ENCODE results near the gene NINJ2. TPM values are rescaled to one million over a fixed set of nuclear protein-coding genes. Genes with fewer than 3 reads are reported as not detected.
A peak's percentile ranks its signal among the peaks of the same experiment; 100 is the strongest.

The NINJ2 gene
- total and polyA plus RNA-seq, 4 donors, result 5.8 to 28.4 (median 14.3) TPM

GRCh38 chr12:541676-542324 is 121.4 kb downstream of the NINJ2 start:
- H3K9ac ChIP-seq (ENCODE audit: insufficient read depth in 1 of 2, low read length in 2 of 2), result no peak overlapping the region
- TF ChIP-seq, protein P1, sequence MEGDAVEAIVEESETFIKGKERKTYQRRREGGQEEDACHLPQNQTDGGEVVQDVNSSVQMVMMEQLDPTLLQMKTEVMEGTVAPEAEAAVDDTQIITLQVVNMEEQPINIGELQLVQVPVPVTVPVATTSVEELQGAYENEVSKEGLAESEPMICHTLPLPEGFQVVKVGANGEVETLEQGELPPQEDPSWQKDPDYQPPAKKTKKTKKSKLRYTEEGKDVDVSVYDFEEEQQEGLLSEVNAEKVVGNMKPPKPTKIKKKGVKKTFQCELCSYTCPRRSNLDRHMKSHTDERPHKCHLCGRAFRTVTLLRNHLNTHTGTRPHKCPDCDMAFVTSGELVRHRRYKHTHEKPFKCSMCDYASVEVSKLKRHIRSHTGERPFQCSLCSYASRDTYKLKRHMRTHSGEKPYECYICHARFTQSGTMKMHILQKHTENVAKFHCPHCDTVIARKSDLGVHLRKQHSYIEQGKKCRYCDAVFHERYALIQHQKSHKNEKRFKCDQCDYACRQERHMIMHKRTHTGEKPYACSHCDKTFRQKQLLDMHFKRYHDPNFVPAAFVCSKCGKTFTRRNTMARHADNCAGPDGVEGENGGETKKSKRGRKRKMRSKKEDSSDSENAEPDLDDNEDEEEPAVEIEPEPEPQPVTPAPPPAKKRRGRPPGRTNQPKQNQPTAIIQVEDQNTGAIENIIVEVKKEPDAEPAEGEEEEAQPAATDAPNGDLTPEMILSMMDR (IDR thresholded peaks at IDR 0.05; ENCODE audit: control extremely low read depth, extremely low read depth), result no peak
- no peaks in the 10 kb centered on the region for H3K36me3 ChIP-seq (ENCODE audit: control insufficient read depth in 4 of 4, insufficient read depth in 4 of 4, low read length in 4 of 4)
- H3K4me1 ChIP-seq (ENCODE audit: control insufficient read depth in 5 of 5, insufficient read depth in 5 of 5, low read length in 5 of 5), result peaks cover 0 to 18% (median 2%) of the 10 kb centered on the region in 5 donors
- H3K27ac ChIP-seq (ENCODE audit: low read depth in 1 of 2, low read length in 1 of 2), result peak overlapping the region in 1 of 2 donors; percentile 49
- DNase-seq (peak in 2 of 3 donors; percentile 15 to 22), ATAC-seq (ENCODE audit: insufficient read depth, low FRiP score) (no peak)
- no peak overlapping the region for H3K4me3 ChIP-seq
- 72 to 81% methylated on average over 8 to 9 of the region's 9 CpGs for WGBS, 2 donors
- no peaks in the 10 kb centered on the region for H3K27me3 ChIP-seq (ENCODE audit: control insufficient read depth in 3 of 3, insufficient read depth in 3 of 3, low read length in 2 of 3)
- H3K9me3 ChIP-seq (ENCODE audit: control insufficient read depth in 4 of 4, insufficient read depth in 3 of 4, low read length in 3 of 4), result no peaks in the 10 kb centered on the region

GRCh38 chr12:539540-540310 is 123.5 kb downstream of the NINJ2 start:
- Histone ChIP-seq H3K4me3 (no peak overlapping the region), H3K4me1 (ENCODE audit: control insufficient read depth in 5 of 5, insufficient read depth in 5 of 5, low read length in 5 of 5) (peaks cover 0 to 18% (median 2%) of the 10 kb centered on the region in 5 donors), H3K9me3 (ENCODE audit: control insufficient read depth in 4 of 4, insufficient read depth in 3 of 4, low read length in 3 of 4) (no peaks in the 10 kb centered on the region), H3K27me3 (ENCODE audit: control insufficient read depth in 3 of 3, insufficient read depth in 3 of 3, low read length in 2 of 3) (no peaks in the 10 kb centered on the region), H3K9ac (ENCODE audit: insufficient read depth in 1 of 2, low read length in 2 of 2) (no peak overlapping the region), H3K36me3 (ENCODE audit: control insufficient read depth in 4 of 4, insufficient read depth in 4 of 4, low read length in 4 of 4) (no peaks in the 10 kb centered on the region), H3K27ac (ENCODE audit: low read depth in 1 of 2, low read length in 1 of 2) (no peak overlapping the region)
- 92 to 95% methylated on average over 18 of the region's 18 CpGs for WGBS, 2 donors
- ATAC-seq (ENCODE audit: insufficient read depth, low FRiP score), result no peak
- TF ChIP-seq, protein P1 (IDR thresholded peaks at IDR 0.05; ENCODE audit: control extremely low read depth, extremely low read depth), result no peak
- DNase-seq, result no peak

GRCh38 chr12:538731-539539 is 124.3 kb downstream of the NINJ2 start:
- DNase-seq, result peak; percentile 71 to 82 (median 77)
- Histone ChIP-seq H3K4me3 (no peak overlapping the region), H3K9ac (ENCODE audit: insufficient read depth in 1 of 2, low read length in 2 of 2) (no peak overlapping the region), H3K9me3 (ENCODE audit: control insufficient read depth in 4 of 4, insufficient read depth in 3 of 4, low read length in 3 of 4) (no peaks in the 10 kb centered on the region), H3K27me3 (ENCODE audit: control insufficient read depth in 3 of 3, insufficient read depth in 3 of 3, low read length in 2 of 3) (no peaks in the 10 kb centered on the region), H3K4me1 (ENCODE audit: control insufficient read depth in 5 of 5, insufficient read depth in 5 of 5, low read length in 5 of 5) (peaks cover 0 to 18% (median 2%) of the 10 kb centered on the region in 5 donors), H3K27ac (ENCODE audit: low read depth in 1 of 2, low read length in 1 of 2) (peak overlapping the region in 1 of 2 donors; percentile 10), H3K36me3 (ENCODE audit: control insufficient read depth in 4 of 4, insufficient read depth in 4 of 4, low read length in 4 of 4) (no peaks in the 10 kb centered on the region)
- TF ChIP-seq, protein P1 (IDR thresholded peaks at IDR 0.05; ENCODE audit: control extremely low read depth, extremely low read depth), result no peak
- peak; percentile 56 for ATAC-seq (ENCODE audit: insufficient read depth, low FRiP score)
- WGBS, 2 donors, result 18 to 25% methylated on average over 10 of the region's 10 CpGs

All from lung (tissue), 12 donors.